ENCODE measurements around the gene TRIM39. TPM values are rescaled to one million over a fixed set of nuclear protein-coding genes. Genes with fewer than 3 reads are reported as not detected.

The TRIM39 gene
- total RNA-seq, 1 donor = 8.5 TPM

- DNase-seq (ENCODE audit: low read depth) = peak; percentile 35
- H3K4me3 ChIP-seq (ENCODE audit: low read depth, low read length) = no peak overlapping the region
- TF ChIP-seq CTCF (IDR thresholded peaks at IDR 0.05; ENCODE audit: insufficient read depth, low read length) = no peak
Measured at GRCh38 chr6:30378290-30378937, 51.7 kb downstream of the TRIM39 start.

- DNase-seq (ENCODE audit: low read depth) = no peak
- no peak for TF ChIP-seq CTCF (IDR thresholded peaks at IDR 0.05; ENCODE audit: insufficient read depth, low read length)
Measured at GRCh38 chr6:30380464-30380863, 53.7 kb downstream of the TRIM39 start.

GRCh38 chr6:30386166-30386565 lies 59.4 kb downstream of the TRIM39 start:
- no peak for TF ChIP-seq CTCF (IDR thresholded peaks at IDR 0.05; ENCODE audit: insufficient read depth, low read length)

More at GRCh38 chr6:30380464-30380863, 53.7 kb downstream of the TRIM39 start:
- H3K4me3 ChIP-seq (ENCODE audit: low read depth, low read length) = no peak overlapping the region

GRCh38 chr6:30391240-30391639 lies 64.5 kb downstream of the TRIM39 start:
- no peak overlapping the region for H3K4me3 ChIP-seq (ENCODE audit: low read depth, low read length)
- TF ChIP-seq CTCF (IDR thresholded peaks at IDR 0.05; ENCODE audit: insufficient read depth, low read length) = no peak
- no peak for DNase-seq (ENCODE audit: low read depth)

More at GRCh38 chr6:30386166-30386565, 59.4 kb downstream of the TRIM39 start:
- DNase-seq (ENCODE audit: low read depth) = no peak
- no peak overlapping the region for H3K4me3 ChIP-seq (ENCODE audit: low read depth, low read length)

Small RNA genes lying within 50 kb of the gene (small RNA-seq; reads per million reads assigned to genes)
- gene HLA-N = not detected

Other genes starting within 250 kb of the TRIM39 start
- gene TRIM31, start 213.8 kb upstream of the TRIM39 start, total RNA-seq (ENCODE audit: low replicate concordance) = not detected in 2 replicates
- not detected in 2 replicates for gene TRIM40, start 190.8 kb upstream of the TRIM39 start, total RNA-seq (ENCODE audit: low replicate concordance)
- not detected in 2 replicates for gene TRIM10, start 165.7 kb upstream of the TRIM39 start, total RNA-seq (ENCODE audit: low replicate concordance)
- gene TRIM15, start 163.4 kb upstream of the TRIM39 start, total RNA-seq (ENCODE audit: low replicate concordance) = not detected in 2 replicates
- 32.4 and 41.9 TPM in 2 replicates for gene TRIM26, start 113.5 kb upstream of the TRIM39 start, total RNA-seq (ENCODE audit: low replicate concordance)
- gene RPP21, start 18.2 kb downstream of the TRIM39 start, total RNA-seq (ENCODE audit: low replicate concordance) = 23.6 and 25.1 TPM in 2 replicates
- 115 and 227 TPM in 2 replicates for gene HLA-E, start 162.6 kb downstream of the TRIM39 start, total RNA-seq (ENCODE audit: low replicate concordance)
- gene GNL1, start 229.6 kb downstream of the TRIM39 start, total RNA-seq (ENCODE audit: low replicate concordance) = 41.1 and 45.1 TPM in 2 replicates
- gene PRR3, start 230.4 kb downstream of the TRIM39 start, total RNA-seq (ENCODE audit: low replicate concordance) = 2.3 and 11.0 TPM in 2 replicates
- 33.0 and 43.2 TPM in 2 replicates for gene ABCF1, start 244.5 kb downstream of the TRIM39 start, total RNA-seq (ENCODE audit: low replicate concordance)